ENCODE data around the gene DISC1.

DISC1 gene

GRCh38 chr1:232084584-232085223 is 458.1 kb downstream of the DISC1 start:
- no peak for DNase-seq

DNA sequence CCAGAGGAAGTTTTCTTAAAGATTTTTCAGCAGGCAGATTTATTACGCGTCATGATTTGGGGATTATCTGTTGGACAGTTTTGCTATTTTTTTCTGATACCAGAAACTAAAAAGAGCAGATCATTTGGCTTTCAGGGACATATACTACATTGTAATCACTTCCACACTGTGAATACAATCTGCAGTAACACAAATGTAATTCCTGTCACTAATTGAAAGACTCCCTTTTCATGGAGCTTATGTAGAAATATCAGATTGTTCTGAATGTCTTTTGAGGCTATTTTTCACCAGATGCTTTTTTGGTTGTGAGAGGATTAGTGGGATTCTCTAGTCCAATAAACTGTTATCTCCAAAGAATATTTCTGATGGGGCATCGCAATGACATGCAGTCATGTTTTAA is 464.2 kb downstream of the DISC1 start:
- no peak for DNase-seq
